Ramos (cell line): ENCODE results near the gene RAPGEFL1.
"Not testable (repeated sequence)": the region's sequence is repeated elsewhere in the genome, so short reads cannot be mapped to it uniquely, and the experiment has no call there.

Experiments
- in situ Hi-C: fragments of 300-500 bp; cut with MboI; formaldehyde crosslinking; loops from one replicate; pipeline ENCODE4 v1.14.3; 2022; ENCODE audit warnings: low sequenced_read_pairs; ENCODE audit not compliant: unreplicated experiment

RAPGEFL1 gene, protein sequence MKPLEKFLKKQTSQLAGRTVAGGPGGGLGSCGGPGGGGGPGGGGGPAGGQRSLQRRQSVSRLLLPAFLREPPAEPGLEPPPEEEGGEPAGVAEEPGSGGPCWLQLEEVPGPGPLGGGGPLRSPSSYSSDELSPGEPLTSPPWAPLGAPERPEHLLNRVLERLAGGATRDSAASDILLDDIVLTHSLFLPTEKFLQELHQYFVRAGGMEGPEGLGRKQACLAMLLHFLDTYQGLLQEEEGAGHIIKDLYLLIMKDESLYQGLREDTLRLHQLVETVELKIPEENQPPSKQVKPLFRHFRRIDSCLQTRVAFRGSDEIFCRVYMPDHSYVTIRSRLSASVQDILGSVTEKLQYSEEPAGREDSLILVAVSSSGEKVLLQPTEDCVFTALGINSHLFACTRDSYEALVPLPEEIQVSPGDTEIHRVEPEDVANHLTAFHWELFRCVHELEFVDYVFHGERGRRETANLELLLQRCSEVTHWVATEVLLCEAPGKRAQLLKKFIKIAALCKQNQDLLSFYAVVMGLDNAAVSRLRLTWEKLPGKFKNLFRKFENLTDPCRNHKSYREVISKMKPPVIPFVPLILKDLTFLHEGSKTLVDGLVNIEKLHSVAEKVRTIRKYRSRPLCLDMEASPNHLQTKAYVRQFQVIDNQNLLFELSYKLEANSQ

DNA sequence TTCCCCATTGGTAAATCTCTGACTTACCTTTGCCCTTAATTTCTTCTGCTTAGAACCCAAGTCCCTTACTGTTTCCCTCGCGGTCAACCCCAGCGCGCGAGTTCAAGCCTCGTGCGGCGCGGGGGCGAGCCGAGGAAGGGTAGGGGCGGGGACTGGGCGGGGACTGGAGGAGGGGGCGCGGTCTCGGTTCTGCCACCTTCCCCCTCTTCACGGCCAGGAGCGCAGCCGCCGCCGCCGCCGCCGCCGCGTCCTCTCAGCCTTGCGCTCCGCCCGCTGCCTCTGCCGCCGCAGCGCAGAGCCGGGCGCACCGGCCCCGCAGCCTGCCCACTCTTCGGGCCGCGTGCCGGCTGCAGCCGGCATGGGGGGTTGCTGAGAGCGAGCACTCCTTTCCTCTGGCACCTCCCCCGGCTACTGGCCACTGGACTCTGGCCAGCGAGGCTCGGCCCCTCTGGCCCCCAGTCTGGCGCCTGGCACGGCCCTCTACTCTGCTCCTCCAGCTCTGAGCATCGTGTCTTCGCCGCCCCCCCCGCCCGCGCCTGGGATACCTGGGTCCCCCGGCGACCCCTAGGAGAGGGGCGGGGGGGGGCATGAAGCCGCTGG, at the start of gene RAPGEFL1:
Gene RAPGEFL1, plus strand, starts transcription at position 196 of the 600 bp plus-strand sequence. Its CDS starts 392 bp downstream, at position 588.
- in situ Hi-C loops, result no loop called here

DNA sequence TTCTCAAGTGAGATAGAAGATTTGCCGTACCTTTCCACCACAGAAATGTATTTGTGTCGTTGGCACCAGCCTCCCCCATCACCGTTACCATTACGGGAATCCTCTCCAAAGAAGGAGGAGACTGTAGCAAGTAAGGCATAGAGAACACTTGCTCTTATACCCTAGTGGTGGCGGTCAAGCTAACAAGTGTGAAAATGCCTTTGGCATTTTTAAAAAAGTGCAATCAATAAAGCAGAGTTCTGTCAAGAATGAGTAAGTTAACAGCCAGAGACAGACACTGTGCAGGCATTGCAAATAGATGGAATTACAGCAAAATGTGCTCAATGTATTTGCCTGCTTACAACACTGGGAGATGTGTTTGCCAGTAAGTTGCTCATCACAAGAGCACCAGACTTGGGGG, 47.8 kb upstream of the RAPGEFL1 start:
- in situ Hi-C loops, result no loop called here

GRCh38 chr17:40130352-40131042, 46.8 kb upstream of the RAPGEFL1 start:
- in situ Hi-C loops, result no loop called here

GRCh38 chr17:40134184-40134583, 43.1 kb upstream of the RAPGEFL1 start:
- in situ Hi-C loops, result no loop called here

DNA sequence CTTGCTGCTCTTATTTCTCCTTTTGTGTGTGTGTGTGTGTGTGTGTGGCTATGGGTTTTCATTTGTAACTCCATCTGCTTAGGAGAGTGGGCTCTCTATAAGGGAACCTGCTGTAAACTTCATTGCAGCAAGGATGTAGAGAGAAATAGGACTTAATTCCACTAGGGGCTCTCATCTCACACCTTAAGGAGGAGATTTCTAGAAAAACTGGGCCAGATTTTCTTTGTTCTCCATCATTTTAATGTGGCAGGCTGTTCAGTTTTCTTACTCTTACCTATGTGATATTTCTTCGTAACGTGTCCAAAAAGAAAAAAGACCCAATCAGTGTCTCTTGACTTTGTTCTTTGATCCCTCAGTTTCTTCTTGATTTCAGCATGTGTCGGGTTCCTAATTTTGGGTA, 41.5 kb upstream of the RAPGEFL1 start:
- in situ Hi-C loops, result no loop called here

DNA sequence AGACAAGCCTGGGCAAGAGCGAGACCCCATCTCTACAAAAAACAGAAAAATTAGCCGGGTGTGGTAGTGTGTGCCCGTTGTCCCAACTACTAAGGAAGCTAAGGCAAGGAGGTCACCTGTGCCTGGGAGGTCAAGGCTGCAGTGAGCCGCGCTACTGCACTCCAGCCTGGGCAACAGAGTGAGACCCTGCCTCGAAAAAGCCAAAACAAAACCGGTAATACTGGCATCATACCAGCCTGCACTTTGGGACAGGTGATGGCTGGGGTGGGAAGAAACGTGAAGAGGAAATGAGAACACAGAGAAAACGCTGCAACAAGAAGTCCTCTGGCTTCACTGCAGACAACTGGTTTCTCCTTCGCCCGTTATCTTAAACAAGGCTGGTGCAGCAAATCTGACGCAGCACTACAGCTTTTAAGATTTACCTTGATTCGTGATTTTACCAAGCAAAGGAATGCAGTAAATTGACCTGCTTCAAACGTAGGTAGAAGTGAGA, 37.7 kb upstream of the RAPGEFL1 start:
- in situ Hi-C loops, result no loop called here

DNA sequence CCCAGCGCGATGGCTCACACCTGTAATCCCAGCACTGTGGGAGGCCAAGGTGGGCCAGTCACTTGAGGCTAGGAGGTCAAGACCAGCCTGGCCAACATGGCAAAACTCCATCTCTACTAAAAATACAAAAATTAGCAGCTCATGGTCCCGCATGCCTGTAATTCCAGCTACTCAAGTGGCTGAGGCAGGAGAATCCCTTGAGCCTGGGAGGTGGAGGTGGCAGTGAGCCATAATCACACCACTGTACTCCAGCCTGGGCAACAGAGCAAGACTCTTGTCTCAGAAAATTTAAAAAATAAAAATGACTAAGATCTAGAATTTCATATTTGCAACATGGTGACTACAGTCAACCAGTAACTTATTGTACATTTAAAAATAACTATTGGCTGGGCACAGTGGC, 34.1 kb upstream of the RAPGEFL1 start:
- in situ Hi-C loops, result not testable (repeated sequence)

- in situ Hi-C loops, result no loop called here
Measured at GRCh38 chr17:40145476-40145875, 31.8 kb upstream of the RAPGEFL1 start.

- in situ Hi-C loops, result no loop called here
Measured at GRCh38 chr17:40148527-40148926, 28.7 kb upstream of the RAPGEFL1 start.

GRCh38 chr17:40150276-40150675, 27.0 kb upstream of the RAPGEFL1 start:
- in situ Hi-C loops, result no loop called here

GRCh38 chr17:40151414-40151963, 25.8 kb upstream of the RAPGEFL1 start:
- in situ Hi-C loops, result no loop called here

DNA sequence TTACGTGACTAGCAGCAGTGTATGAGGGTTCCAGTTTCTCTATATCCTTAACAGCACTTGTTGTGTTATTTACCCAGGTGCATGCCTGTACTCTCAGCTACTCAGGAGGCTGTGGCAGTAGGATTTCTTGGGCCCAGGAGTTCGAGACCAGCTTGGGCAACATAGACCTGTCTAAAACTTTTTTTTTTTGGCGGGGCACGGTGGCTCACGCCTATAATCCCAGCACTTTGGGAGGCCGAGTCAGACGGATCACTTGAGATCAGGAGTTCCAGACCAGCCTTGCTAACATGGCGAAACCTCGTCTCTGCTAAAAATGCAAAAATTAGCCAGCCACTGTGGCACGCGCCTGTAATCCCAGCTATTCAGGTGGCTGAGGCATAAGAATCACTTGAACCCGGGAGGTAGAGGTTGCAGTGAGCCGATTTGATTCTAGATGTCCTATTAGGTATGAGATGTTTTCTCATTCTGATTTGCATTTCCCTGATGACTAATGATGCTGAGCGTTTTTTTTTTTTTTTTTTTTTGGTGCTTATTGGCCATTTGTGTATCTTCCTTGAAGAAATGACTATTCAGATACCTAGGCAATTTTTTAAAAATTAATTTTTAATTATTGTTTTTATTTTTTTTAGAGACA, 23.6 kb upstream of the RAPGEFL1 start:
- in situ Hi-C loops, result no loop called here

DNA sequence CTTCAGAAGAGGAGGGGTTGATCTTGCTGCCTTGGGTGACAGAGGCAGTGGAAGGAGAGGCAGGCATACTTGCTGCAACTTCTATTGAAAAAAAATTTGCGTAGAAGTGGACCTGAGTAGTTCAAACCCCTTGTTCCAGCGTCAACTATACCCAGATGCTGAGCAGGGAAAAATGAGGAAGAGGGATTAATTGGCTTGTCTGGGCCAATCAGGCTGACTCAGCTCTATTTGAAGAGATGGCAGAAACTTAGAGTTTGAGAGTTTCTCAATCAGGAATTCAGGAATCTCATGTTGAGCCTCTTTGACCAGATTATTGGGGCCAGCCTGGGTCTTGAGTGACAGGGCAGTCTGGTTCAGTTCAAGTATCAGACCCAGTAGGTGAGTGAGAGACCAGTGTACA, 19.3 kb upstream of the RAPGEFL1 start:
- in situ Hi-C loops, result no loop called here

- in situ Hi-C loops, result no loop called here
Measured at GRCh38 chr17:40158438-40159013, 18.7 kb upstream of the RAPGEFL1 start.

GRCh38 chr17:40159456-40159855, 17.8 kb upstream of the RAPGEFL1 start:
- in situ Hi-C loops, result no loop called here

GRCh38 chr17:40167685-40168261, 9.5 kb upstream of the RAPGEFL1 start:
- in situ Hi-C loops, result loop anchor here (5.0 kb wide), 1 partner anchor 50 kb away; no protein-coding TSS in a partner anchor

DNA sequence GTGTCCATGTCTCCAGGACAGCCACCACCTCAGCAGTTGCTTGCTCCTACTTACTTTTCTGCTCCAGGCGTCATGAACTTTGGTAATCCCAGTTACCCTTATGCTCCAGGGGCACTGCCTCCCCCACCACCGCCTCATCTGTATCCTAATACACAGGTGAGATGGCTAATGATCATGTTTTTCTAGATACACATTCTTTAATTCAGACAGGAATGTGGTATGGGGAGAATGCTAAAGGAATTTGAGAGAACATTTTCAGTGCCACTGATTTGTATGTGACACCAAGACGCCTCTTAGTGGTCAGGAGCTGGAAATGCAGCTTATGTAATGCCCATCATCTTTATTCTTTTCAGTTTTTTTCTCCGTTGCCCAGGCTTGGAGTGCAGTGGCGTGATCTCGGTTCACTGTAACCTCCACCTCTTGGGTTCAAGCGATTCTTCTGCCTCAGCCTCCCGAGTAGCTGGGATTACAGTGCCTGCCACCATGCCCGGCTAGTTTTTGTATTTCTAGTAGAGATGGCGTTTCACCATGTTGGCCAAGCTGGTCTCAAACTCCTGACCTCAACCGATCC, 8.9 kb upstream of the RAPGEFL1 start:
- in situ Hi-C loops, result loop anchor here (5.0 kb wide), 1 partner anchor 51 kb away; no protein-coding TSS in a partner anchor

DNA sequence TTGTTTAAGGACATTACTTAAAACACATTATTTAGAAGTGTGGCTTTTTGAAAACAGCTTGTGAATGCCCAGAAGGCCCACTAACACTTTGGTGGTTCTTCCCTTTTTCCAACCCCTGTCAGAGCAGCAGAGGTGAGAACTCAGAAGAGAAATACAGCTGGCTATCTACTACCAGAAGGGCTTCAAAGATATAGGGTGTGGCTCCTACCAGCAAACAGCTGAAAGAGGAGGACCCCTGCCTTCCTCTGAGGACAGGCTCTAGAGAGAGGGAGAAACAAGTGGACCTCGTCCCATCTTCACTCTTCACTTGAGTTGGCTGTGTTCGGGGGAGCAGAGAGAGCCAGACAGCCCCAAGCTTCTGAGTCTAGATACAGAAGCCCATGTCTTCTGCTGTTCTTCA, 6.9 kb upstream of the RAPGEFL1 start:
- in situ Hi-C loops, result no loop called here

- in situ Hi-C loops, result no loop called here
Measured at GRCh38 chr17:40171750-40172149, 5.5 kb upstream of the RAPGEFL1 start.
